ENCODE data around the gene SLC8A3. TPM values are rescaled to one million over a fixed set of nuclear protein-coding genes. Genes with fewer than 3 reads are reported as not detected.
A peak's percentile ranks its signal among the peaks of the same experiment; 100 is the strongest.

Gene SLC8A3
- total RNA-seq, 6 experiments from 2014 or later, result 0.05 to 0.13 (median 0.12) TPM; not detected in 3

- WGBS (ENCODE audit: insufficient coverage, low coverage, low lambda C conversion rate, missing lambda C conversion rate), result no CpG with 5 or more reads among the region's 38 CpGs
Observed at GRCh38 chr14:70188322-70188658, 461 bp downstream of the SLC8A3 start.

GRCh38 chr14:70186900-70187451 is 1.8 kb downstream of the SLC8A3 start:
- Histone ChIP-seq H3K27me3 (peaks cover 8 to 11% of the 10 kb centered on the region in 2 donors), H3K4me1 (peaks cover 0 to 10% (median 3%) of the 10 kb centered on the region in 4 donors), H3K9me3 (no peaks in the 10 kb centered on the region), H3K4me3 (no peak overlapping the region), H3K27ac (no peak overlapping the region), H3K36me3 (no peaks in the 10 kb centered on the region)
- intact Hi-C loops (cut with DNase I), result no loop called here
- TF ChIP-seq POLR2A (IDR thresholded peaks at IDR 0.05) (no peak), CTCF (IDR thresholded peaks at IDR 0.05) (no peak)
- 20% methylated on average over 17 of the region's 26 CpGs for WGBS (ENCODE audit: insufficient coverage, low coverage, low lambda C conversion rate, missing lambda C conversion rate)
- DNase-seq, result no peak
- no peak for ATAC-seq

More at GRCh38 chr14:70188322-70188658, 461 bp downstream of the SLC8A3 start:
- Histone ChIP-seq H3K4me3 (peak overlapping the region; percentile 32 to 42 (median 37)), H3K9me3 (no peaks in the 10 kb centered on the region), H3K4me1 (peaks cover 0 to 10% (median 3%) of the 10 kb centered on the region in 4 donors), H3K36me3 (no peaks in the 10 kb centered on the region), H3K27ac (no peak overlapping the region), H3K27me3 (peaks cover 8 to 11% of the 10 kb centered on the region in 2 donors)
- intact Hi-C loops (cut with DNase I), result no loop called here
- ATAC-seq, result peak in 2 of 4 donors; percentile 8 to 16
- DNase-seq, result no peak
- TF ChIP-seq CTCF (IDR thresholded peaks at IDR 0.05) (no peak), POLR2A (IDR thresholded peaks at IDR 0.05) (no peak)

- Histone ChIP-seq H3K36me3 (no peaks in the 10 kb centered on the region), H3K4me1 (peaks cover 0 to 10% (median 3%) of the 10 kb centered on the region in 4 donors), H3K9me3 (no peaks in the 10 kb centered on the region), H3K4me3 (no peak overlapping the region), H3K27me3 (peaks cover 0 to 8% of the 10 kb centered on the region in 2 donors), H3K27ac (no peak overlapping the region)
- WGBS (ENCODE audit: insufficient coverage, low coverage, low lambda C conversion rate, missing lambda C conversion rate), result 40% methylated on average over 6 of the region's 6 CpGs
- intact Hi-C loops (cut with DNase I), result no loop called here
- TF ChIP-seq POLR2A (IDR thresholded peaks at IDR 0.05), result no peak
- no peak for TF ChIP-seq CTCF (IDR thresholded peaks at IDR 0.05)
- DNase-seq (no peak), ATAC-seq (no peak)
Observed at GRCh38 chr14:70183991-70184390, 4.8 kb downstream of the SLC8A3 start.

GRCh38 chr14:70181276-70181675 is 7.5 kb downstream of the SLC8A3 start:
- Histone ChIP-seq H3K36me3 (no peaks in the 10 kb centered on the region), H3K9me3 (no peaks in the 10 kb centered on the region), H3K4me1 (no peaks in the 10 kb centered on the region), H3K27me3 (no peaks in the 10 kb centered on the region), H3K27ac (no peak overlapping the region), H3K4me3 (no peak overlapping the region)
- intact Hi-C loops (cut with DNase I), result no loop called here
- TF ChIP-seq POLR2A (IDR thresholded peaks at IDR 0.05), result no peak
- TF ChIP-seq CTCF (IDR thresholded peaks at IDR 0.05), result no peak
- DNase-seq (no peak), ATAC-seq (no peak)
- WGBS (ENCODE audit: insufficient coverage, low coverage, low lambda C conversion rate, missing lambda C conversion rate), result no CpG with 5 or more reads among the region's 1 CpG
